Stomach (tissue), 9 donors: ENCODE data around the gene KLHL2. TPM values are rescaled to one million over a fixed set of nuclear protein-coding genes. Genes with fewer than 3 reads are reported as not detected.

ENCODE experiments used
- DNase-seq, 2 donors: peaks; one replicate each; pipeline versions ENCODE4 v3.0.0 to v3.0.0-alpha.2; 2013 to 2019
- H3K27ac ChIP-seq, 5 donors: fragments of 200-600 bp in 4 of 5; sonication (generic) in 4 of 5; one replicate each; pipeline ENCODE4 v1.5.1; 2013 to 2019; ENCODE audit warnings: mild to moderate bottlenecking in 1 of 5, moderate library complexity in 1 of 5
- H3K27me3 ChIP-seq, 3 donors: fragments of 200-600 bp; sonication (generic); one replicate each; pipeline ENCODE4 v1.5.1; 2017 to 2019; ENCODE audit warnings: mixed run types in 1 of 3
- H3K36me3 ChIP-seq, 4 donors: fragments of 200-600 bp; sonication (generic); 1 replicate in 3 of 4; 2 replicates in 1 of 4; pipeline ENCODE4 v1.5.1; 2016 to 2019
- H3K4me1 ChIP-seq, 4 donors: fragments of 200-600 bp; sonication (generic); one replicate each; pipeline ENCODE4 v1.5.1; 2016 to 2019
- H3K4me3 ChIP-seq, 4 donors: fragments of 200-600 bp; sonication (generic) in 3 of 4; one replicate each; pipeline ENCODE4 v1.5.1; 2016 to 2019; ENCODE audit warnings: mild to moderate bottlenecking in 1 of 4
- H3K9me3 ChIP-seq, 4 donors: fragments of 200-600 bp; sonication (generic); one replicate each; pipeline ENCODE4 v1.5.1; 2016 to 2019
- CTCF ChIP-seq, 7 experiments: fragments of 450-650 bp in 4 of 7; fragments of 200-600 bp in 3 of 7; sonication (generic) in 3 of 7; IDR thresholded peaks; one replicate each; pipeline ENCODE4 v1.5.1; 2016 to 2019; ENCODE audit warnings: antibody characterized with exemption in 7 of 7, control low read depth in 2 of 7, mild to moderate bottlenecking in 1 of 7
- EP300 ChIP-seq: sonication (generic); formaldehyde crosslinking; IDR thresholded peaks from one replicate; pipeline ENCODE4 v1.6.1; 2017; ENCODE audit warnings: antibody characterized with exemption
- POLR2A ChIP-seq, 4 donors: fragments of 450-650 bp; IDR thresholded peaks; one replicate each; pipeline ENCODE4 v1.6.1; 2016; ENCODE audit warnings: antibody characterized with exemption in 4 of 4, control low read depth in 2 of 4, mild to moderate bottlenecking in 1 of 4, moderate library complexity in 1 of 4
- POLR2AphosphoS5 ChIP-seq, 3 donors: sonication (generic); formaldehyde crosslinking; IDR thresholded peaks; one replicate each; pipeline ENCODE4 v1.6.1; 2016; ENCODE audit warnings: antibody characterized with exemption in 3 of 3
- WGBS, 5 donors: extraction: QIAGEN DNeasy Blood & Tissue Kit in 3 of 5; methylation state at CpG; one replicate each; pipeline versions ENCODE4 v1.1.5 to v1.1.7; 2013 to 2018; 5-methylcytosine and 5-hydroxymethylcytosine counted together
- intact Hi-C: fragments of 100-400 bp; cut with DNase I; formaldehyde crosslinking; loops from one replicate; pipeline ENCODE4 v1.15.1; 2023; ENCODE audit warnings: low total_unique reads
- polyA plus RNA-seq, 3 donors: library from polyadenylated mRNA; stranded (reverse); fragments of 200-250 nt; gene quantifications; one replicate each; pipeline ENCODE4 v1.2.3, GENCODE V29; 2013
- total RNA-seq, 5 donors: library from RNA; depleted of rRNA; stranded (reverse); fragments of >200 nt; gene quantifications; one replicate each; pipeline versions ENCODE4 v1.1.0 to v1.2.3, GENCODE V29; 2014 to 2016
- donor health status: healthy with polysubstance abuse.
- donor health status: Bipolar disorder and iron deficiency.
- donor health status: healthy.

The KLHL2 gene
- total and polyA plus RNA-seq, 8 donors = 11.1 to 34.3 (median 15.1) TPM

- Histone ChIP-seq H3K36me3 (no peaks in the 10 kb centered on the region), H3K4me1 (peaks cover 12 to 31% (median 25%) of the 10 kb centered on the region in 4 donors), H3K27me3 (no peaks in the 10 kb centered on the region), H3K9me3 (no peaks in the 10 kb centered on the region), H3K27ac (no peak overlapping the region), H3K4me3 (no peak overlapping the region)
- 91 to 97% (median 92%) methylated on average over 3 of the region's 3 CpGs for WGBS, 5 donors
- intact Hi-C loops = no loop called here
- TF ChIP-seq EP300 (no peak), CTCF (IDR thresholded peaks at IDR 0.05) (no peak), POLR2A (IDR thresholded peaks at IDR 0.05) (no peak), POLR2AphosphoS5 (IDR thresholded peaks at IDR 0.05) (no peak)
- DNase-seq = no peak
Measured at GRCh38 chr4:165324918-165325304, 117.5 kb downstream of the KLHL2 start.

- intact Hi-C loops = no loop called here
- DNase-seq = peak in 1 of 2 donors; percentile 67
- Histone ChIP-seq H3K9me3 (no peaks in the 10 kb centered on the region), H3K36me3 (no peaks in the 10 kb centered on the region), H3K27me3 (no peaks in the 10 kb centered on the region), H3K4me1 (peaks cover 12 to 37% (median 29%) of the 10 kb centered on the region in 4 donors), H3K27ac (peak overlapping the region in 3 of 5 donors; percentile 81 to 90 (median 89)), H3K4me3 (peak overlapping the region in 2 of 4 donors; percentile 87)
- TF ChIP-seq CTCF (IDR thresholded peaks at IDR 0.05) (no peak), POLR2AphosphoS5 (IDR thresholded peaks at IDR 0.05) (no peak), EP300 (no peak), POLR2A (IDR thresholded peaks at IDR 0.05) (no peak)
- WGBS, 5 donors = 46 to 51% (median 49%) methylated on average over 8 of the region's 8 CpGs
Measured at GRCh38 chr4:165325732-165326512, 118.6 kb downstream of the KLHL2 start.

GRCh38 chr4:165326831-165327210 lies 119.5 kb downstream of the KLHL2 start:
- Histone ChIP-seq H3K4me1 (peaks cover 12 to 44% (median 33%) of the 10 kb centered on the region in 4 donors), H3K9me3 (no peaks in the 10 kb centered on the region), H3K4me3 (peak overlapping the region; percentile 87 to 96 (median 88)), H3K27me3 (no peaks in the 10 kb centered on the region), H3K36me3 (no peaks in the 10 kb centered on the region), H3K27ac (peak overlapping the region; percentile 68 to 90 (median 81))
- TF ChIP-seq CTCF (IDR thresholded peaks at IDR 0.05) (no peak), POLR2AphosphoS5 (IDR thresholded peaks at IDR 0.05) (no peak), POLR2A (IDR thresholded peaks at IDR 0.05) (no peak)
- WGBS, 5 donors = 0 to 1% (median 0%) methylated on average over 13 to 14 of the region's 14 CpGs
- DNase-seq = peak in 1 of 2 donors; percentile 77
- intact Hi-C loops = no loop called here

- TF ChIP-seq EP300 (no peak), POLR2AphosphoS5 (IDR thresholded peaks at IDR 0.05) (peak; percentile 59 to 80 (median 77)), CTCF (IDR thresholded peaks at IDR 0.05) (no peak), POLR2A (IDR thresholded peaks at IDR 0.05) (peak in 2 of 4 donors; percentile 28 to 37)
- Histone ChIP-seq H3K4me3 (peak within 1 kb of the TSS; percentile 87 to 96 (median 88)), H3K4me1 (peaks cover 12 to 51% (median 36%) of the 10 kb centered on the region in 4 donors), H3K27ac (peak within 1 kb of the TSS; percentile 81 to 92 (median 89)), H3K36me3 (no peaks in the 10 kb centered on the region), H3K27me3 (no peaks in the 10 kb centered on the region), H3K9me3 (no peaks in the 10 kb centered on the region)
- 0% methylated on average over 36 to 76 of the region's 76 CpGs for WGBS, 5 donors
- DNase-seq = peak; percentile 99 to 100
- intact Hi-C loops = no loop called here
Measured at GRCh38 chr4:165327211-165328100, 120.1 kb downstream of the KLHL2 start, which contains the start of gene MSMO1. MSMO1 (plus strand) TSS chr4:165327669; CDS start chr4:165333371, 5,702 bp downstream.
